ENCODE measurements around the gene ASAP2.

Gene ASAP2

DNA sequence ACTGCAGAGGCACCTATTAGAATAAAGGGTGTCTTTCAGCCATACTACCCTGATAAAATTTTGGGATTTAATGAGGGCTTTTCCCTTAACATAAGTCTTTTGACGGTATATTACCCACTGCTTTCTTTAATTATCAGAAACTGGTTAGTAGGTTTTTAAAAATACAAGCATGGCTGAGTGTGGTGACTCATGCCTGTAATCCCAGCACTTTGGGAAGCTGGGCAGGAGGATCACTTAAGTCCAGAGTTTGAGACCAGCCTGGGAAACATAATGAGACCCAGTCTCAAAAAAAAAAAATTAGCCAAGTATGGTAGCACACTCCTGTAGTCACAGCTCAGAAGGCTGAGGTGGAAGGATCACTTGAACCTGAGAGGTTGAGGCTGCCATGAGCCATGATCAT, 232.9 kb downstream of the ASAP2 start:
- H3K36me3 ChIP-seq (ENCODE audit: control insufficient read depth, insufficient read depth, low read length): peaks cover 43% of the 10 kb centered on the region
- H3K27me3 ChIP-seq (ENCODE audit: control insufficient read depth, insufficient read depth, low read length, poor library complexity, severe bottlenecking): no peaks in the 10 kb centered on the region
- 91% methylated on average over 1 of the region's 1 CpG; no CpG with 5 or more reads in 1 of the 2 experiments for WGBS, 2 experiments
- H3K4me1 ChIP-seq (ENCODE audit: control insufficient read depth, insufficient read depth, low read length): no peaks in the 10 kb centered on the region
- no peak overlapping the region for H3K27ac ChIP-seq (ENCODE audit: insufficient read depth, low read depth, low read length, poor library complexity, severe bottlenecking)
- H3K9me3 ChIP-seq (ENCODE audit: control insufficient read depth, low read length): no peaks in the 10 kb centered on the region
- no peak overlapping the region for H3K4me3 ChIP-seq (ENCODE audit: insufficient read depth, low read depth, low read length)

DNA sequence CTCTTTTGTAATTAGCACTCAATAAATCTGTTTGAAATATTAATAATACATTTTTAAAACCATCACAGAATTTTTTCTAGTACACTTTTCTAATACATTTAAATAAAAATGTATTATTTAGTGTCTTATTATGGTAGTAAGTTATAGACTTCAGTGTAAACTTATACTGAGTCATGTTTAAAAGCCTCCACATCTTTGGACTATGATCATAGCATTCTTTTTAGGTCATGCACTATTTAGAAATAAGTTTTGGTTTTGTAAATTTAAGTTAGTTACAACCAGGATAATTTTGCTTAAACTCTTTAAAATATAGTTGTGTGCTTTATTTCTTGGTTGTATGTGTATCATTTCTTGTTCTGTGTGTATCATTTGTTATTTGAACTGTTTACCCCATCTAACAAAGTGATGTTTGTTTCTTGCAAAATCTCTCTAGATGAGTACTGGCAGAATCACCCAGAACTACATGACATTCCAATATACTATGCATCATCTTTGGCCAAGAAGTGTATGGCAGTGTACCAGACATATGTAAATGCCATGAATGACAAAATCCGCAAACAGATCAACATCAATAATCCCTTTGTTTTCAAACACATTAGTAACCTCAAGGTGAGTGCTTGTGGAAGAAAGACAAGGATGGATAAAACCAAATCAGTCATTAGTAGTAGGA, 233.6 kb downstream of the ASAP2 start:
- H3K4me1 ChIP-seq (ENCODE audit: control insufficient read depth, insufficient read depth, low read length): no peaks in the 10 kb centered on the region
- 100% methylated on average over 1 of the region's 1 CpG for WGBS, 2 experiments
- H3K36me3 ChIP-seq (ENCODE audit: control insufficient read depth, insufficient read depth, low read length): peaks cover 41% of the 10 kb centered on the region
- H3K9me3 ChIP-seq (ENCODE audit: control insufficient read depth, low read length): no peaks in the 10 kb centered on the region
- H3K27ac ChIP-seq (ENCODE audit: insufficient read depth, low read depth, low read length, poor library complexity, severe bottlenecking): no peak overlapping the region
- no peak overlapping the region for H3K4me3 ChIP-seq (ENCODE audit: insufficient read depth, low read depth, low read length)
- no peaks in the 10 kb centered on the region for H3K27me3 ChIP-seq (ENCODE audit: control insufficient read depth, insufficient read depth, low read length, poor library complexity, severe bottlenecking)

DNA sequence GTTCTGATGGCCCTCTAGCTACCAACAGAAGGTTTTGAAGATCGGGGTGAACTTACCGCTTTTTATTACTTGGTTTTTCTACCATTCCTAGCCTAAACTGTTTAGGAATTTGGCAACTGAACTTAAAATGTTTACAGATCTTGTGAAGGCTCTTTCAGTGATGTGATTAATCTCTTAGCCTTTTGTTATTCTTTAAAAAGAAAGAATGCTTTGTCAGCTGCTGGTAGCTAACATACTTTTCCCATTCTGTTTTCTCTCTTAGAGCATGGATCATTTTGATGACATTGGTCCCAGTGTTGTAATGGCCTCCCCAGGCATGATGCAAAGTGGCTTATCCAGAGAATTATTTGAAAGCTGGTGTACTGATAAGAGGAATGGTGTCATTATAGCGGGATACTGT, 234.9 kb downstream of the ASAP2 start:
- peaks cover 50% of the 10 kb centered on the region for H3K36me3 ChIP-seq (ENCODE audit: control insufficient read depth, insufficient read depth, low read length)
- H3K4me1 ChIP-seq (ENCODE audit: control insufficient read depth, insufficient read depth, low read length): no peaks in the 10 kb centered on the region

DNA sequence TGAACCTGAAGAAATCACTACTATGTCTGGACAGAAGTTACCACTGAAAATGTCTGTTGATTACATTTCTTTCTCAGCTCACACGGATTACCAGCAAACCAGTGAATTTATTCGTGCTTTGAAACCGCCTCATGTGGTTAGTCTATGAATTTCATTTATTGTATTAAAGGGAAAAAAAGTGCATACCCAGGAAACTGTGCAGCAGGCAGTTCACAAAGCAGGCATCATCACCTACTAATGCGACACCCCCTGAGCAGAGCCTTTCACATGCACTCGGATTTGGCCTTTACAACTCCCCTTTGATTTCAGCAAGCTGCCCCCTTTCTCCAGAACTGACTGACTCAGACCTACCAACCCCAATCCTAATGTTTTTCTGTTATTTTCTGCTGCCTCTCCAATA, 236.9 kb downstream of the ASAP2 start:
- Histone ChIP-seq H3K9me3 (ENCODE audit: control insufficient read depth, low read length) (no peaks in the 10 kb centered on the region), H3K4me1 (ENCODE audit: control insufficient read depth, insufficient read depth, low read length) (no peaks in the 10 kb centered on the region), H3K36me3 (ENCODE audit: control insufficient read depth, insufficient read depth, low read length) (peaks cover 47% of the 10 kb centered on the region), H3K4me3 (ENCODE audit: insufficient read depth, low read depth, low read length) (no peak overlapping the region), H3K27me3 (ENCODE audit: control insufficient read depth, insufficient read depth, low read length, poor library complexity, severe bottlenecking) (no peaks in the 10 kb centered on the region), H3K27ac (ENCODE audit: insufficient read depth, low read depth, low read length, poor library complexity, severe bottlenecking) (no peak overlapping the region)
- WGBS, 2 experiments: 96 to 98% methylated on average over 5 of the region's 5 CpGs

More for the DNA sequence above, 234.9 kb downstream of the ASAP2 start:
- WGBS, 2 experiments: 66% methylated on average over 3 of the region's 3 CpGs
- H3K27ac ChIP-seq (ENCODE audit: insufficient read depth, low read depth, low read length, poor library complexity, severe bottlenecking): no peak overlapping the region
- H3K27me3 ChIP-seq (ENCODE audit: control insufficient read depth, insufficient read depth, low read length, poor library complexity, severe bottlenecking): no peaks in the 10 kb centered on the region
- H3K4me3 ChIP-seq (ENCODE audit: insufficient read depth, low read depth, low read length): no peak overlapping the region
- H3K9me3 ChIP-seq (ENCODE audit: control insufficient read depth, low read length): no peaks in the 10 kb centered on the region

DNA sequence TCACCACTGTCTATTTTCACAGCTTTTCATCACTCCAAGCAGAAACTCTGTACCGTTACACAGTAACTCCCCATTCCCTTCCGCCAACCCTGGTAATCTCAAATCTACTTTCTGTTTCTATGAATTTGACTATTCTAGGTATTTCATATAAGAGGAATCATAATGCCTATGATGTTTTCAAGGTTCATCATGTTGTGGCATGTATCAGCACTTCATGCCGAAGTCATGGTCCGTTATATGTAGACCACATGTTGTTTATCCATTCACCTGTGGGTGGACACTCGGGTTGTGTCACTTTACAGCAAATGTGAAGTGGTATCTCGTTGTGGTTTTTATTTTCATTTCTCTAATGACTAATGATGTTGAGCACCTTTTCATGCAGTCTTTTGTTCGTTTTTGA, 238.5 kb downstream of the ASAP2 start:
- Histone ChIP-seq H3K9me3 (ENCODE audit: control insufficient read depth, low read length) (no peaks in the 10 kb centered on the region), H3K4me1 (ENCODE audit: control insufficient read depth, insufficient read depth, low read length) (no peaks in the 10 kb centered on the region), H3K27ac (ENCODE audit: insufficient read depth, low read depth, low read length, poor library complexity, severe bottlenecking) (no peak overlapping the region), H3K36me3 (ENCODE audit: control insufficient read depth, insufficient read depth, low read length) (peaks cover 50% of the 10 kb centered on the region), H3K27me3 (ENCODE audit: control insufficient read depth, insufficient read depth, low read length, poor library complexity, severe bottlenecking) (no peaks in the 10 kb centered on the region), H3K4me3 (ENCODE audit: insufficient read depth, low read depth, low read length) (no peak overlapping the region)
- WGBS, 2 experiments: 74 to 82% methylated on average over 6 to 7 of the region's 7 CpGs

DNA sequence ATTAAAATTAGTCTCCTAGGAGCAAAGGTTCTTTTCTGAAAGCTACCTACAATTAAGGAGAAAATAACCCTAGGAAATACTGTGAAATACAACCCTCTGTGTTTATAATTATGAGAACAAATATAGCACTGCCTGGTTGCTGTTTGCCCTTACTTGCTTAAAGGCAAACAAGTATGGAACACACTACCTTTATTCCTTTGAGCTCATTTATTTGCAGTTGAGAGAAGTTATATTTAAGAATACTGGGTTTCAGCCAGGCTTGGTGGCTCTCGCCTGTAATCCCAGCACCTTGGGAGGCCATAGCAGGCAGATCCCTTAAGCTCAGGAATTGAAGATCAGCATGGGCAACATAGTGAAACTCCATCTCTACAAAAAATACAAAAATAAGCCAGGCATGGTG, 244.6 kb downstream of the ASAP2 start:
- Histone ChIP-seq H3K27me3 (ENCODE audit: control insufficient read depth, insufficient read depth, low read length, poor library complexity, severe bottlenecking) (no peaks in the 10 kb centered on the region), H3K4me1 (ENCODE audit: control insufficient read depth, insufficient read depth, low read length) (no peaks in the 10 kb centered on the region), H3K4me3 (ENCODE audit: insufficient read depth, low read depth, low read length) (no peak overlapping the region), H3K9me3 (ENCODE audit: control insufficient read depth, low read length) (no peaks in the 10 kb centered on the region), H3K36me3 (ENCODE audit: control insufficient read depth, insufficient read depth, low read length) (peaks cover 44% of the 10 kb centered on the region), H3K27ac (ENCODE audit: insufficient read depth, low read depth, low read length, poor library complexity, severe bottlenecking) (no peak overlapping the region)
- WGBS, 2 experiments: 91 to 100% methylated on average over 1 of the region's 1 CpG
